Measurements from ENCODE around the gene ZNF22.

Gene ZNF22

GRCh38 chr10:45000752-45001380, at the start of gene ZNF22:
ZNF22 (plus strand) TSS chr10:45000923; CDS start chr10:45003369, 2,446 bp downstream.
- peak; percentile 48 to 60 for DNase-seq

GRCh38 chr10:44951576-44952226, 49.0 kb upstream of the ZNF22 start:
- DNase-seq: no peak

- DNase-seq: no peak
Observed at GRCh38 chr10:44952779-44953231, 47.9 kb upstream of the ZNF22 start.

DNA sequence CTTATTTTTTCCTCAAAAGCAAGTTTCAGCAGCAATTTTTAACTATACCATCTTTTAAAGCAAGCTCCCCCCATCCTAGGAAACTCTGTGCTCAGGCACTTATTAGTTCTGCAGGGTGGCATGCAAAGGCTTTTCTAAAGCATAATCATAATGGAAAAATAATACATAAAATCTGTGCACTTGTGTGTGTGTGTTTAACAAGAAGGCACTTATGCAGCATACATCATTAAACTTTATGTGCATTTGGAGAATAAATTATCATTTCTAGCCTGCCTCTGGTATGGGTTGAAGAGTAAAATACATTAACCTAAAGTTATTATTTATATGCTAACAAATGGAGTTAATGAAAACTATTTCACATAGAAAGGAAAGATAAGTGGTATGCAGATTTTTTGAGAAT, 46.7 kb upstream of the ZNF22 start:
- no peak for DNase-seq

GRCh38 chr10:44954962-44955361, 45.8 kb upstream of the ZNF22 start:
- no peak for DNase-seq

DNA sequence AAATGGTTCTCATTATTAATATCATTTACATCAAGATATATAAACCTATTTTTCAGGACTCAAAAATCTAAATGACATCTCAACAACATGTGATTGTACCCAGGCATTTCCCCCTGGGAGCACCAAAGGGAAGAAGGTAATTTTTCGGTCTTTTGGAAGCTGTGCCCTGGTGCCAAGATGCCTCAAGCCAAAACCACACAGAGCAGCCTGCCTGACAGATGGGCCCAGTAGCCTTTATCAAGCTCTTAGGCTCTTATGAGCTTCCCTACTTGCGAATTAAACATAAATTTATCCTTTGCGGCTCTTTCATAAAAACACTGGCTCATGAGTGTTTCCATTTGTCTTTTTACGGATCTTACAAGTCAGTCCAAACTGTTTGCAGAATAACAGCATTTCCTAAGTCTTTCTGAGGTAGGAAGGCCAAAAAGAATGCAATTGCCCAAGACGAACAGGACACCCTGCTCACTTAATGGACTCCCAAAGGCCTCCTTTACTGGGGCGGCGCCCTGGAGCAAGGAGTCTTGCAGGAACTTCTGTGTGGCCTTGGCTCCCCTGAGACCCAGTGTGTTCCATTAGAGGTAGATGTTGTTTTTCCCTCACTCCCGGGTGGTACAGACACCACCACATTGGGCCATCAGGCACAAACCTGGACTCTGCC, 45.2 kb upstream of the ZNF22 start:
- no peak for DNase-seq

GRCh38 chr10:44956226-44956625, 44.5 kb upstream of the ZNF22 start:
- no peak for DNase-seq

- no peak for DNase-seq
Observed at GRCh38 chr10:44956717-44957706, 43.7 kb upstream of the ZNF22 start.

- DNase-seq: no peak
Observed at GRCh38 chr10:44958196-44958897, 42.4 kb upstream of the ZNF22 start.

GRCh38 chr10:44958898-44959246, 41.9 kb upstream of the ZNF22 start:
- no peak for DNase-seq

DNA sequence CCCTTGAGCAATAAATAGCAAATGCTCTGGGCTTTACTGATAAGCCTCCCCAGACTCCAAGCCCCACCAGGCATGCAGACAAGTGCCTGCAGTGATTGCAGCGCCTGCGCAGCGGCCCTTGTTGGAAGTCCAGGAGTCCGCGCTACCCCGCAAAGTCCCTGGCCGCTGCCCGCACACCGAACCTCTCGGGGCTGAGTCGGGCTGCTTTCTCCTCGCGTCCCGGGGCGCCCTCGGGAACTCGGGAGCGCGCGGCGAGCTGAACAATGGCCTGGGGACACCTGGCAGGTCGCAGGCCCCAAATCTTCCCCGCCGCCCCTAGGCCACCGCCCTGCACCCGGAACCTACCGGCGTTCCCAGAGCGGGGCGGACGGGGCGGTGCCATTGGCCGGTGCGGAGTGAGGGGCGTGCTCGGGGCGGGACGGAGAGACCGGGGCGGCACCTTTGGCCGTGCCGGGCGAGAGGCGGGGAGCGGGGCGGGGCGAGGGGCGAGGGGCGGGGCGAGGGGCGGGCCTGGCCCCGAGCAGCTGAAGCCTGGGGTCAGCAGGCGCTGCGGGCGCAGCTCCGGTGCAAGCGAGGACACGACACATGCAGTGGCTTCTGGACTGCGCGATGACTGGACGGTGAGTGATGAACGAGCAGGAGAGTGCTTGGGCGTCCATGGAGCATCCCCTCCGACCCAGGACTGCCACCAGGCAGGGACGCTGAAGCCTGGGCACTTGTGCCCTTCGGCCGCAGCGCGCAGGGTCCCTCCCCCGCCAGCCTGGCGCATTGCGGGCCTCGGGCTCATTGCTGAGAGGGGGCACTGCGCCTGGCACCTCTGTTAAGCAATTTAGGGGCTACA, 41.3 kb upstream of the ZNF22 start, which contains the start of gene RASSF4:
TSS of gene RASSF4 (plus strand) at position 556 of the 841 bp plus-strand sequence. CDS start 10,401 bp downstream, outside the sequence.
- peak; percentile 90 to 91 for DNase-seq

GRCh38 chr10:44960088-44960460, 40.6 kb upstream of the ZNF22 start:
- no peak for DNase-seq

DNA sequence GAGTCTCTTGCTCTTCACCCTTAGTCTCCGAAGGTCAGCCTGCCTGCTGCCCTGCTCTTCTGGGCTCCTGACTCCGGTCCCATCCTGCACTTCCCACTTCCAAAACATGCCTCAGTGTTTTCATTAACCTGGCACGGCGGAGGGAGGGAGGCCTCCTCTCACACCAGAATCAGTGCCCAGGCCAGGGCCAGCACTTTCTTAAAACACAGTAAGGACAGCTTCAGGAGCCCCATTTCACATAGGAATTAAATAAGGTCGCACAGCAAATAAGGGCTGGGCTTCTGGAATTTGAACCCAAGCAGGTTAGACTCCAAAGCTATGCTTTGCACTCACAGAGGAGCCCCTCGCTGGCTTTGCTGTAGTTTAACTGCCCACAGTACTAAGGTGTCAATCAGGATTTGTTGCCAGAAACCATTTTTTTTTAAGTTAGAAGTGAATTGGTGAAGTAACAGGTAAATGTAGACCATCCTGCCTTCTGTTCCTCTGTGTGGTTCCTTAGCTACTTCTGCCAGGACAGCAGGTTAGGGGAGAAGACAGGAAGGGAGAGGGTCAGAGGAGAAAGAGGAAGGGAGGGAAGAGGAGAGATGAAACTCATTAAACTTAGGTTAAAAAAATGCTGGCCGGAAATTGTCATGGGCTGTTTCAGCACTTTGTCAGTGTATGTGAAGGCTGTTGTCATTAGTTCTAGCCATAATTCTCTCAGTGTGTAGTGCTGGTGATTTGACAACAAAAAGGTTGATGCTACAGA, 40.1 kb upstream of the ZNF22 start:
- no peak for DNase-seq

DNA sequence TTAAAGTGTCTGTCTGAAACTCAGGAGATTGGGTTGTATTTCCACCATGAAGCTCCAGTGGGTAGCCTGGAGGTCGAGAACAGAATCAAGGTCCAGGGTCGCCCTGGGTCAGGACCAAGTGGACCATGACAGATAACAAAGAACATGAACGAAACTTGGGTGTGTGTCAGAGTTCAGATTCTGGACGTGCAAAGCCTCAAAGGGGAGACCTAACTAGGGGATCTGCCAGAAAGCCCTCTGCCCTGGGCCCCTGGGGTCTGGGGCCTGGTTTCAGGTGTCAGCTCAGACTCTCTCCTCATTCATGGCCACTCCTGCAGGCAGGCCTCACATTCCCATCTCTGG, 39.5 kb upstream of the ZNF22 start:
- no peak for DNase-seq

DNA sequence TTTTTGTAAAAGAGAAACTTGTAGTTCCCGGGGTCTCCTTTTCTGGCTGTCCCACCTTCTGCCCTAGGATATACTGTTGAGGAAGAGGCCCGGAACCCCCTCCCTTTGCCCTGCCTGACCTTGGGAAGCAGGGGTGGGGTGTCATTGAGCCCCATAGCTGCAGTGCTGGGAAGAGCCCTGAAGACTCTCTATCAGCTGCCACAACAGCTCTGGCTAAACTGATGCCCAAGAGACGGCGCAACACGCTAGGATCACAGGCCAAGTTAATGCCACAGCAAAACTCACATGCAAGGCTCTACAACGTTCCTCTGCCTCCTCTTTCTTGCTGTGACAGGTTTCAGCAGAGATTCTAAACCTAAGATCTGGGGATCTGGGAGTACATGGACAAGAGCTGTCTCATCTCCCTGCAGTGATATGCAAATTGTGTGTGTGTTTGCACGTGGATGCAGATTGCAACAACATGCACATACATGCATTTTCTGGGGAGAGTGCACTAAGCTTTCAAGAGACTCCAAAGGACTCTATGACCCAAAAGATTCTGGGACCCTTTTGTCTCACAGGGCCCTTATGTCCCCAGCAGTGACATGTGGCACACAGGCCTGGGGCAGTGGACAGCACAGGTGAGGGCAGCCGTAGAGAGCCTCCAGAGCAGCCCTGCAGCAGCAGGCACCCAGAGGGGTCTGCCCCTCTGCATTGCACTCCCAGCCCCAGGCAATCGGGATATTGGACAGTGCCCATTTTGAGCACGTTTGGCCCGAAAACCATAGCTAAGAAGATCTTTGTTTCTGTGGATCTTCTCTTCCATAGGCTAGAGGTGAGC, 38.6 kb upstream of the ZNF22 start:
- no peak for DNase-seq

DNA sequence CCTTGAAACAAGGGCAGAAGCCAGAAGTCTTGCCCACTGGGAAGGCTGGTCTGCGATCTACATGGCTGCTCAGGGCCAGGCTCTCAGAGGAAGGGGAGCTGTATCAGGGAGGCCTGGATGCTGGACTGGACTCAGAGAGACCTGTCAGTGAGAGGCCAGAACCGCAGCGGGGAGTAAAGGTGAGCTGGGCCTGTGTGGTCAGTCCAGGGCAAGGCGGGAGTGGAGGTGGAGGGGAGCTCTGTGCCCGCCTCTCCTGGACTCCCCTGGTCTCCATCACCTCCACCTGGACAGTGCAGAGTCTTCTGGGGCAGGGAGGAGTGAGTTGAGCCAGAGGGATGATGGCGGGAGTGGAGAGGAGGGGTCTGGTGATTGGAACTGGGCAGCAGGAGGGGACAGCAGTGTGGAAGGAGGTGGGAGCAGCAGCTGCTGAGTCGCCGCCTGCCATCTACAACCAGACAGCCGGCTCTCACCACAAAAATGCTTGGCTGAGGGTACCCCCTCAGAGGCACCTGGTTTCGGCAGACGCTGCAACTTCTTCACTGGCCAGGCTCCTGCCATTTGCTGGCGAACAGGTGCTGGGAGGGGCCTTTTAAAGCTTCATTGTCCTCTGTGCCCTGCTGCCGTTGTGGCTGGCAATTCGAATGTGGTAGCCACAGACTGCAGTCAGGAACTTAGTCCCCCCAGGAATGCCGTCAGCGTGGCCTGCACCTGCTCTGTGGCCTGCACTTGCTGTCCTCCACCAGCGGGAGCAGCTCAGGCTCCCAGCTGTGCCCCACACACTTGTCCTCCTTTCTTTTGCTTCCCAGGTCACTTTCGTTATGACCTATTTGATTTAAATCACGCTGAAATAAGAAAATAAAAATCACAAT, 37.6 kb upstream of the ZNF22 start:
- DNase-seq: no peak

DNA sequence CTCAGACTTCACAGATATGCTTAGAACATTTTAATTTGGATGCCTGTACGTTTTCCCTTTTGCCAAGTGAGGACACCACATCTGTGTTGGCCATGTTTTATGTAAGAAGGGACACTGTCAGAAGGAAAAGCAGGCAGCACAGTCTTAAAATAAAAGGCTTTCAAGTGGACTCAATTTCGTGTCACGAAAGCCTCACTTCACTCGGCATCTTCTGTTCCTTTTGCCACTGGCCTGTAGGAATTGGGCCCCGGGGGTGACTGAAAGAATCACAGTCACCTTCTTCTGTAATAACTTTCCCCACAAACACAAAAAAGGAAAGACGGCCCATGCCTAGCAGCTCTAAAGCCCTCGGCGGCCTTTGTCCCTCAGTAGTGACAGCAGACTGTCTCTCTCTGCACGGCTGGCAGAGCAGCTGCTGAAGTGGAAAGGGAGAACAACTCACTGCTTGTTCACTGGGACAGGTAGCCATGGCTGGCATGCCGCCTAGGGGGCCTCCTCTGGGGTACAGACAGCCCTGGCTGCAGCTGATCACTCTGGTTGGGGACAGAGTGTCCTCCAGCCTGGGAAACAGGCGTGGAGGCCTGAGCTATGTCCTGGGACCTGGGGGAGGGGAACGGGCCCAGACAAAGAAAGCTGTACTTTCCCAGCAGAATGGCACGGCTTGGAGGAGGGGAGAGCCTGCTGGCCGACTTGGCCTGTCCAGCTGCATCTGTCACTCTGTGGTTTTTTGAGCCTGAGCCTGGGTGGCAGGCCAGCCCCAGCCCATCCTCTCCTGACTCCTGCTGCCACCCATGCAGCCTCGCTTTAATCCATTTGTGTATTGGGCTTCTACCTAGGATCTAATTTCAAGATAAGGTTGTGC, 36.7 kb upstream of the ZNF22 start:
- no peak for DNase-seq

DNA sequence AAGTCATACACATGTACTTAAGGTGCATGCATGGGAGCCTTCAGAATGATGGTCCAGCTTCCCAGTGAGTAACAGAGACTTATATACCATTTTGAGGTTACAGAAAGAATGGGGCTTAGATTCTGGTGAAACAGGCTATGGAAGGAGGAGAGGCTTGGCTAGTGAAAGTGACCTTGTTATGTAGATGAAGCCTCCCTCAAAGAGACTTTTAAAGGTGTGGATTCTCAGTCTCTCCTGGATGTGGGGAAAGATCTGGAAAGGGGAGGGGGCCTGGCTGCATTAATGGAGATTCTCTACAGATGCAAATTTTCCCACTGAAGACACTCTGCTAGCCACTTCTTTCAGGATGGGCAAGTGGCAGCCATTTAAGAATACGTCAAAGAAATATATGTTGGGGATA, 35.6 kb upstream of the ZNF22 start:
- no peak for DNase-seq
